Kidney tubule cell (primary cell): Measurements from ENCODE around the gene ATMIN.
A peak's percentile ranks its signal among the peaks of the same experiment; 100 is the strongest.

Experiments
- DNase-seq: peaks from one replicate; pipeline ENCODE4 v3.0.0-alpha.2; 2018; ENCODE audit warnings: low spot score

ATMIN gene

GRCh38 chr16:81005610-81006161, 30.0 kb upstream of the ATMIN start:
- peak; percentile 19 for DNase-seq

- DNase-seq = peak; percentile 65
Observed at GRCh38 chr16:81006211-81006812, 29.3 kb upstream of the ATMIN start.

GRCh38 chr16:81006813-81007695, 28.6 kb upstream of the ATMIN start, which contains the start of the genes CENPN and CMC2:
CENPN (plus strand) TSS chr16:81007214; CDS start chr16:81011940, 4,726 bp downstream.
CMC2 (minus strand) TSS chr16:81006885; CDS start chr16:80997394, 9,491 bp downstream.
- peak; percentile 99 for DNase-seq

GRCh38 chr16:81008505-81008789, 27.2 kb upstream of the ATMIN start:
- no peak for DNase-seq

GRCh38 chr16:81012974-81013373, 22.7 kb upstream of the ATMIN start:
- no peak for DNase-seq

GRCh38 chr16:81014672-81015071, 21.0 kb upstream of the ATMIN start:
- no peak for DNase-seq

- DNase-seq = no peak
Observed at GRCh38 chr16:81018496-81018895, 17.1 kb upstream of the ATMIN start.

GRCh38 chr16:81026429-81026828, 9.2 kb upstream of the ATMIN start:
- DNase-seq = no peak

- no peak for DNase-seq
Observed at GRCh38 chr16:81029930-81030604, 5.6 kb upstream of the ATMIN start.

GRCh38 chr16:81035975-81036750, 521 bp downstream of the ATMIN start:
- DNase-seq = peak; percentile 53

GRCh38 chr16:81036751-81037350, 1.2 kb downstream of the ATMIN start:
- DNase-seq = peak; percentile 6

- DNase-seq = no peak
Observed at GRCh38 chr16:81040131-81040530, 4.5 kb downstream of the ATMIN start.

- DNase-seq = no peak
Observed at GRCh38 chr16:81040842-81041241, 5.2 kb downstream of the ATMIN start.

- DNase-seq = no peak
Observed at GRCh38 chr16:81041696-81042095, 6.1 kb downstream of the ATMIN start.

- DNase-seq = no peak
Observed at GRCh38 chr16:81042821-81043220, 7.2 kb downstream of the ATMIN start.

GRCh38 chr16:81053761-81054160, 18.1 kb downstream of the ATMIN start:
- DNase-seq = no peak

- no peak for DNase-seq
Observed at GRCh38 chr16:81060576-81061306, 25.1 kb downstream of the ATMIN start.

- DNase-seq = no peak
Observed at GRCh38 chr16:81061307-81061640, 25.6 kb downstream of the ATMIN start.

GRCh38 chr16:81061871-81062608, 26.4 kb downstream of the ATMIN start:
- DNase-seq = no peak

- DNase-seq = no peak
Observed at GRCh38 chr16:81066681-81067080, 31.0 kb downstream of the ATMIN start.
